Endothelial cell of umbilical vein (primary cell): Measurements from ENCODE around the gene COG2.

Source experiments
- CTCF ChIP-seq, 2 donors: IDR thresholded peaks; 1 replicate in 1 of 2; 2 replicates in 1 of 2; pipeline ENCODE4 v1.5.1; 2011; ENCODE audit warnings: low read length in 2 of 2, mild to moderate bottlenecking in 2 of 2, moderate library complexity in 2 of 2, control low read depth in 1 of 2, inconsistent platforms in 1 of 2, low read depth in 1 of 2; ENCODE audit not compliant: insufficient read depth in 1 of 2; ENCODE audit errors: extremely low read depth in 1 of 2
- EZH2 ChIP-seq: IDR thresholded peaks from 2 replicates; pipeline ENCODE4 v1.6.1; 2012; ENCODE audit warnings: borderline replicate concordance, low read depth, mild to moderate bottlenecking, moderate library complexity, low read length, inconsistent platforms; ENCODE audit not compliant: severe bottlenecking
- MYC ChIP-seq: IDR thresholded peaks from one replicate; pipeline ENCODE4 v1.6.1; 2011; ENCODE audit warnings: mild to moderate bottlenecking, low read depth, low read length
- POLR2A ChIP-seq: IDR thresholded peaks from 2 replicates; pipeline ENCODE4 v1.6.1; 2012; ENCODE audit warnings: low read depth, mild to moderate bottlenecking, control low read depth, low read length
- POLR2AphosphoS5 ChIP-seq: IDR thresholded peaks from 2 replicates; pipeline ENCODE4 v1.6.1; 2012; ENCODE audit warnings: low read depth, mild to moderate bottlenecking, control low read depth, low read length, moderate library complexity; ENCODE audit not compliant: insufficient read depth

- no peak for TF ChIP-seq CTCF (IDR thresholded peaks at IDR 0.05; ENCODE audit: extremely low read depth in 1 of 2, insufficient read depth in 1 of 2, low read depth in 1 of 2, low read length in 2 of 2)
- no peak for TF ChIP-seq EZH2
- TF ChIP-seq POLR2AphosphoS5 = no peak
- no peak for TF ChIP-seq POLR2A
- TF ChIP-seq MYC = no peak
Measured at GRCh38 chr1:230691615-230692014, 49.3 kb downstream of the COG2 start.
